ENCODE results near the gene LIMS1.
A peak's percentile ranks its signal among the peaks of the same experiment; 100 is the strongest.
"Not testable (repeated sequence)": the region's sequence is repeated elsewhere in the genome, so short reads cannot be mapped to it uniquely, and the experiment has no call there.

LIMS1 gene

GRCh38 chr2:108580050-108580449 lies 45.8 kb downstream of the LIMS1 start:
- no peak for DNase-seq (ENCODE audit: low read depth, low spot score)
- H3K4me3 ChIP-seq (ENCODE audit: low read length): no peak overlapping the region

- H3K4me3 ChIP-seq (ENCODE audit: low read length): no peak overlapping the region
- peak; percentile 56 for DNase-seq (ENCODE audit: low read depth, low spot score)
Observed at GRCh38 chr2:108583903-108584520, 49.7 kb downstream of the LIMS1 start.

GRCh38 chr2:108585436-108585835 lies 51.2 kb downstream of the LIMS1 start:
- DNase-seq (ENCODE audit: low read depth, low spot score): no peak
- no peak overlapping the region for H3K4me3 ChIP-seq (ENCODE audit: low read length)

DNA sequence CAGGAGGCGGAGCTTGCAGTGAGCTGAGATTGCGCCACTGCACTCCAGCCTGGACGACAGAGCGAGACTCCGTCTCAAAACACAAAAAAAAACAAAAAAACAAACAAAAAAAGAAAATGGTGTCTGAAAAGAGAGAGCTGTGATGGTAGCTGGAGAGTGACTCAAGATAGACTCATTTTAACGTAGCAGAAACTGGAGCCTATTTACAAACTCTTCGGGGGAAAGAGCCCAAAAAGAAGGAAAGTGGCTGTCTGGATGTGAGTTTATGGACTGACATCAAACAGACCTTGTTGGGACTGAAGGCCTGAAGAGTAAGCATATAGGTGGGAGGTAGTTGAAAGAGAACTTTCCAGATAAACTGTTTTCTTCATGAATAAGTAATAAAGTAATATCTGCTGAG lies 51.8 kb downstream of the LIMS1 start:
- DNase-seq (ENCODE audit: low read depth, low spot score): no peak
- H3K4me3 ChIP-seq (ENCODE audit: low read length): no peak overlapping the region

GRCh38 chr2:108586631-108587030 lies 52.4 kb downstream of the LIMS1 start:
- no peak overlapping the region for H3K4me3 ChIP-seq (ENCODE audit: low read length)
- no peak for DNase-seq (ENCODE audit: low read depth, low spot score)

DNA sequence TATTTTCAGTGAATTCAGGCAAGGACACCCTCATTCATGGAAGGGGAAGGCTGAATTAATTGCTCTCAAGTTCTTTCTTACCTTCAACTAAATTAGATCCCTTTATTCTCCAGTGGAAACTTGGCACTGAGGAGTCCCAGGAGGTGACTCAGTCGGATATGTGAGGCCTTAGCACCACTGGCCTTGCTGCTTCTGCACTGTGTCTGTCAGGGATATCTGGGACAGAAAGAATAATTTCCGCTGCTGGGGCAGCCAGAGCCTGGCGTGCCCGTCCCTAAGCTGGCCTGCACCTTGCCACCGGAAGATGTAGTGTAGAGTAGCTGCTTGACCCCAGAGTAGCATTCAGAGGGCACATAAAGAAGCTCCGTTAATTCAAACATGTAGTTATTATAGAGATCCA lies 53.4 kb downstream of the LIMS1 start:
- no peak overlapping the region for H3K4me3 ChIP-seq (ENCODE audit: low read length)
- DNase-seq (ENCODE audit: low read depth, low spot score): no peak

GRCh38 chr2:108588070-108588668 lies 53.9 kb downstream of the LIMS1 start:
- no peak for DNase-seq (ENCODE audit: low read depth, low spot score)
- no peak overlapping the region for H3K4me3 ChIP-seq (ENCODE audit: low read length)

DNA sequence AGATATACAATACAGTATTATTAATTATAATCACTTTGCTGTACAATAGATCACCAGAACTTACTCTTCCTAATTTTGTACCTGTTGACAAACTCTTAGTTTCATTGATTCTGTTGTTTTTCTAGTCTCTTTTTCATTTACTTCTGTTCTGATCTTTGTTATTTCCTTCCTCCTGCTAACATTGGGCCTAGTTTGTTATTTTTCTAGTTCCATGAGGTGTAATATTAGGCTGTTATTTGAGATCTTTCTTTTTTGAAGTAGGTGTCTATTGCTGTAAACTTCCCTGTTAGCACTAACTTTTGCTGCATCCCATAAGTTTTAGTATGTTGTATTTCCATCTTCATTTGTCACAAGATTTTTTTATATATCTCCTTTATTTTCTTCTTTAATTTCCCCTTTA lies 55.1 kb downstream of the LIMS1 start:
- DNase-seq (ENCODE audit: low read depth, low spot score): no peak
- H3K4me3 ChIP-seq (ENCODE audit: low read length): no peak overlapping the region

DNA sequence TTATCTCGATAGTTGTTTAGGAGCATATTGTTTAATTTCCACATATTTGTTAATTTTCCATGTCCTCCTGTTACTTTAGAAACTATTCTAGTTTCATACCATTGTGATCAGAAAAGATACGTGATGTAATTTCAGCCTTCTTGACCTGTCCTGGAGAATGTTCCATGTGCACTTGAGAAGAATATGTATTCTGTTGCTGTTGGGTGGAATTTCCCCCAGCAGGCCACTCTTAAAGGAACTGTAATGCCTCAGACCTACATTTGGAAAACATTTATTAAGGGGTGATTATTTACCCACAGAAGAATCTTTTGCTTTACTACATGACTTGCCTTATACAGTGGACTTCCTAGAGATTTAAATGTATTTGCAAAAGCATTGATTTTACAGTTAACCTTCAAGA lies 55.5 kb downstream of the LIMS1 start:
- no peak for DNase-seq (ENCODE audit: low read depth, low spot score)
- no peak overlapping the region for H3K4me3 ChIP-seq (ENCODE audit: low read length)

DNA sequence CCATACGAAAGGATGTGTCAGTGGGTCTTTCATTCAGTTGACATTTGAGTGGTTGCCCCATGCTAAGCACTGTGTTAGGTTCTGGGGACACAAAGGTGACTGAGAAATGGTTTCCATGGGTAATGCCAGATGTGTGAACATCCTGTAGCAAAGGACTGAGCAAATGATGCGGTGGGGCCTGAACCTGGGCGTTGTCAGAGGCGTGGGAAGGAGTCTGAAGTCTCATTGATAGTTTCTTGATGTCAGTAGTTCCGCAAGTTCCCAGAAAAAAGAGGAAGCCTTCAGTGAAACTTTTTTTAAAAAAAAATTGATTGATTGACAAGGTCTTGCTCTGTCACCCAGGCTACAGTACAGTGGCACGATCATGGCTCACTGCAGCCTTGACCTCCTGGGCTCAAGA lies 56.9 kb downstream of the LIMS1 start:
- no peak for DNase-seq (ENCODE audit: low read depth, low spot score)

DNA sequence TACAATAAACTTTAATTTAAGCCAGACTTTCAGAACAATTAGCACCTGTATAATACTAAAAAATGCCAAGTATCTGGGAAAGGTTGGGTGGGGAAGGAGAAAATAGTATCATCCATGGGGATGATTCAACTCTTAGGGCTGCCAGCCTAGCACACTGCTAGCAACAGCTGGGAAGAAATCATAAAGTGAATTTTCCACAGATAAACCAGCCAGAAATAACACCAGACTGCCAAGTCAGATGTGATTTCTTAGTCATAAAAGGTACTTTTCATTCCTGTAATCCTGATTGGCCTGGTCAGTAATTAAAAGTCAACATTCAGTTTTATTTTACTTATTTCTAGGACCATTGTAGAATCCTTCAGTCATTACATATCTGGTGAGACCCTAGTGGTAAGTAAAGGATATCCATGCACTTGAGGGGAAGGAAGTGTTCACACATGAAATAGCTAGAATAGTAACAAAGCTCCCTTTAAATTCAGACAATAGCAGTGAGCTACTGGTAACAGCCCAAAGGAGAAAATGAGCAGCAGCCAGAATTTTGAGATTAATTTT lies 59.4 kb downstream of the LIMS1 start:
- DNase-seq (ENCODE audit: low read depth, low spot score): no peak
- H3K4me3 ChIP-seq (ENCODE audit: low read length): no peak overlapping the region

More for the DNA sequence above, 56.9 kb downstream of the LIMS1 start:
- no peak overlapping the region for H3K4me3 ChIP-seq (ENCODE audit: low read length)

- no peak for DNase-seq (ENCODE audit: low read depth, low spot score)
- H3K4me3 ChIP-seq (ENCODE audit: low read length): no peak overlapping the region
Observed at GRCh38 chr2:108594132-108594981, 60.1 kb downstream of the LIMS1 start.

- DNase-seq (ENCODE audit: low read depth, low spot score): peak; percentile 28
- H3K4me3 ChIP-seq (ENCODE audit: low read length): no peak overlapping the region
Observed at GRCh38 chr2:108594982-108595464, 60.8 kb downstream of the LIMS1 start.

- not testable (repeated sequence) for H3K4me3 ChIP-seq (ENCODE audit: low read length); DNase-seq (ENCODE audit: low read depth, low spot score)
Observed at GRCh38 chr2:108595771-108596170, 61.5 kb downstream of the LIMS1 start.

DNA sequence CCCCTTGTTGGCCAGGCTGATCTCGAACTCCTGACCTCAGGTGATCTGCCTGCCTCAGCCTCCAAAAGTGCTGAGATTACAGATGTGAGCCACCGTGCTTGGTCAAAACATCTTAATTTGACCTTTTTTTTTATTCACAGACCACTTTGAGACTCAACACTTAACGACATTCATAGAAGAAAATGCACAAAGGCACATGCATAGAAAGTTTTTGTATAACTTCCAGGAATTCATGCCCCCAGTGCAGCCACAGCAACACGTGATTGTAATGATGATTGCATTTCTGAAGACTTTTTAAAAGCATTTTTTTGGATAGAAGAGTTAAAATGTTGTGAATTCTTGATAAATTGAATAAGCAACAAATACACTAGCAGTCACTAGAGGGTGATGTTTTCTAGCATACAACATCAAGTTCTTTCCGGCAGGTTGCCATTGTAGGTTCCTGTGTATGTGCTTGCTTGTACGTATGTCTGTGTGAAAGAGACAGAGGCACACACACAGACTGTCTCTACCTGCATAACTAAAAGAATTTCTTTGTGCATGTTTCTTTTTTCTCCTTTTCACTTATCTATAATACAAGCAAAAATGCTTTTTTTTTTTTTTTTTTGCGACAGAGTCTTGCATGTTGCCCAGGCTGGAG lies 63.0 kb downstream of the LIMS1 start:
- not testable (repeated sequence) for H3K4me3 ChIP-seq (ENCODE audit: low read length)
- peak; percentile 49 for DNase-seq (ENCODE audit: low read depth, low spot score)

GRCh38 chr2:108601199-108601598 lies 66.9 kb downstream of the LIMS1 start:
- H3K4me3 ChIP-seq (ENCODE audit: low read length); DNase-seq (ENCODE audit: low read depth, low spot score): not testable (repeated sequence)

DNA sequence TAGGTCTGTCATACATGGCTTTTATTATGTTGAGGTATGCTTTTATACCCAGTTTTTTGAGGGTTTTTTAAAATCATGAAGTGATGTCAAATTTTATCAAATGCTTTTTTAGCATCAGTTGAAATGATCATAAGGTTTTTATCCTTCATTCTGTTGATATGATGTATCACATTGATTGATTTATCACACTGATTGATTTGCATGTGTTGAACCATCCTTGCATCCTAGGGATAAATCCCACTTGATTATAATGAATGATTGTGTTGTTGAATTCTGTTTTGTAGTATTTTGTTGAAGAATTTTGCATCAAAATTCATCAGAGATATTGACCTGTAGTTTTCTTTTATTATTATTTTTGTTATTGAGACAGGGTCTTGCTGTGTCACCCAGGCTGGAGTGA lies 68.2 kb downstream of the LIMS1 start:
- DNase-seq (ENCODE audit: low read depth, low spot score): no peak

GRCh38 chr2:108604196-108604595 lies 69.9 kb downstream of the LIMS1 start:
- no peak overlapping the region for H3K4me3 ChIP-seq (ENCODE audit: low read length)
- DNase-seq (ENCODE audit: low read depth, low spot score): no peak

More for the DNA sequence above, 68.2 kb downstream of the LIMS1 start:
- no peak overlapping the region for H3K4me3 ChIP-seq (ENCODE audit: low read length)

GRCh38 chr2:108605947-108606346 lies 71.7 kb downstream of the LIMS1 start:
- no peak overlapping the region for H3K4me3 ChIP-seq (ENCODE audit: low read length)
- no peak for DNase-seq (ENCODE audit: low read depth, low spot score)
